D341Med (cell line): ENCODE results near the gene TIMM17A.

Experiments used
- DNase-seq: peaks from one replicate; pipeline ENCODE4 v3.0.0; 2012; ENCODE audit warnings: low spot score

Gene TIMM17A

GRCh38 chr1:201984446-201984845 is 29.1 kb downstream of the TIMM17A start:
- no peak for DNase-seq

DNA sequence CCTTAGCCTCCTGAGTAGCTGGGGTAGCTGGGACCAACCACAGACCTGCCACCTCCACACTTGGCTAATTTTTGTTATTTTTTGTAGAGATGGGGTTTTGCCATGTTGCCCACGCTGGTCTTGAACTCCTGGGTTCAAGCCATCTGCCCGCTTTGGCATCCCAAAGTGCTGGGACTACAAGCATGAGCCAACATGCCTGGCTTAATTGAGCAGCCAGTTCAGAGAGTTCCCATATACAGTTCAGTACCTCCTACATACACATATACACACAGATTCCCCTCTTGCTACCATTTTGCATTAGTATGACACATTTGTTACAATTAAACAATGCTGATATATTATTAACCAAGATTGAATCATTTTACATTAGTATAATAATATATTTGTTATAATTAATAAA is 30.1 kb downstream of the TIMM17A start:
- no peak for DNase-seq

- no peak for DNase-seq
Measured at GRCh38 chr1:201988601-201989000, 33.3 kb downstream of the TIMM17A start.

DNA sequence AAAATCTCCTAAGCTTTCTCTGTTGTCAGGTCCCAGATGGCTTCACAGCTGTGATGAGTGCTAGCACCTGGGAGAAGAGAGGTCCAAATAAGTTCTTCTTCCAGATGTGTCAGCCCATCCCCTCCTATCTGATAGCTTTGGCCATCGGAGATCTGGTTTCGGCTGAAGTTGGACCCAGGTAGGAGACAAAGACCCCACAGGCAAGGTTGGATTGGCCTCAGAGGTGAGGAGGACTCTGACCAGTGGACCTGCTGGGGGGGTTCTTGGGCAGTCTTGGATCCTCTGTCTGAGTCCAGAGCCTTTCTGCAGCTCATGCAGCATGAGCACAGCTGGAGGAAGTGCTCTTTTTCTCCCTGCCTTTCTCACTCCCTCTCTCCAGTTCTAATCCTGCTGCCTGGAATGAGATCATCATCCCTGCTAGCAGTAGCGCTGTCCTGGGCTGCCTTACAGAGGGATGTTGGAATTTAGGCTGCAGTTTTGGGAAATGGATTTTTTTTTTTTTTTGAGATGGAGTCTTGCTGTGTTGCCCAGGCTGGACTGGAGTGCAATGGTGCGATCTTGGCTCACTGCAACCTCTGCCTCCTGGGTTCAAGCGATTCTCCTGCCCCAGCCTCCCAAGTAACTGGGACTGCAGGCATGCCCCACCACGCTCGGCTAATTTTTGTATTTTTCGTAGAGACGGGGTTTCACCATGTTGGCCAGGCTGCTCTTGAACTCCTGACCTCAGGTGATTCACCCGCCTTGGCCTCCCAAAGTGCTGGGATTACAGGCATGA is 34.2 kb downstream of the TIMM17A start:
- no peak for DNase-seq

- DNase-seq, result no peak
Measured at GRCh38 chr1:201990427-201990826, 35.1 kb downstream of the TIMM17A start.

GRCh38 chr1:201999625-202000238 is 44.4 kb downstream of the TIMM17A start:
- peak; percentile 85 for DNase-seq

DNA sequence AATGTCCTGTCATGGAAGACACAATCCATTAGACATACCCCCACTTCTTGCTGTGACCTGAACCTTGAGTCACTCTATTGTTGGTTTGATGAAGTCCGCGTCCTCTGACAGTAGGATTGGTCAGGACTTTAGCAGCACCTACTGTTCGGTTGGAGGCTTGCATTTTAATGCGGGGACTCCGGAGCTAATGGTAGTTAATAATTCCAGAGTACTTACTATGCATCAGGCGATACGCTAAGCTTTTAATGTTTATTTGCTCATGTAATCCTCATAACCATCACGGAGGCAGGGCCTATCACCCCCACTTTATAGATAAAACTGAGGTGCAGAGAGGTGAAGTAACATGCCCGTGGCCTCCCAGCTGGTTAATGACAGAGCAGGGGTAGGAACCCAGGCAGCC is 47.2 kb downstream of the TIMM17A start:
- peak; percentile 30 for DNase-seq

DNA sequence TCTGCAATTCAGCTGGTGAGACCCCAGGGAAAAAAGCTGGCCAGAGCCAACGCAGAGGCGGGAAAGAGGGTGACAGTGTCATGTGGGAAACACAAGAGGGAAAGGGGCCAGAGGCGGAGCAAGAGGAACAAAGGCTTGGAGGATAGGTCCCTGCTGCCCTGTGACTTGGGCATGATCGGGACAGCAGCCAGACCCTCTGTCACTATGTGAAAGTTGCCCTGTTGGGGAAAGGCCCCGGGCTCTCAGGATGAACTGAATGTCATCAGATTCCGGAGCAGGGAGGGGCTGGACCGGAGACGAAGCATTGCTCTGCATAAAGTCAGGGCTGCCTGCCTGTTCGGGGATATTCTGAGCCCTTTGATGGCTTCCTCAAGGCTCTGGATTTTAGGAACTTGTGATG is 49.4 kb downstream of the TIMM17A start:
- DNase-seq, result peak; percentile 18

- DNase-seq, result peak; percentile 47
Measured at GRCh38 chr1:202005958-202006357, 50.7 kb downstream of the TIMM17A start.

- DNase-seq, result no peak
Measured at GRCh38 chr1:202007304-202007703, 52.0 kb downstream of the TIMM17A start.

GRCh38 chr1:202007805-202008489 is 52.6 kb downstream of the TIMM17A start:
- DNase-seq, result no peak

DNA sequence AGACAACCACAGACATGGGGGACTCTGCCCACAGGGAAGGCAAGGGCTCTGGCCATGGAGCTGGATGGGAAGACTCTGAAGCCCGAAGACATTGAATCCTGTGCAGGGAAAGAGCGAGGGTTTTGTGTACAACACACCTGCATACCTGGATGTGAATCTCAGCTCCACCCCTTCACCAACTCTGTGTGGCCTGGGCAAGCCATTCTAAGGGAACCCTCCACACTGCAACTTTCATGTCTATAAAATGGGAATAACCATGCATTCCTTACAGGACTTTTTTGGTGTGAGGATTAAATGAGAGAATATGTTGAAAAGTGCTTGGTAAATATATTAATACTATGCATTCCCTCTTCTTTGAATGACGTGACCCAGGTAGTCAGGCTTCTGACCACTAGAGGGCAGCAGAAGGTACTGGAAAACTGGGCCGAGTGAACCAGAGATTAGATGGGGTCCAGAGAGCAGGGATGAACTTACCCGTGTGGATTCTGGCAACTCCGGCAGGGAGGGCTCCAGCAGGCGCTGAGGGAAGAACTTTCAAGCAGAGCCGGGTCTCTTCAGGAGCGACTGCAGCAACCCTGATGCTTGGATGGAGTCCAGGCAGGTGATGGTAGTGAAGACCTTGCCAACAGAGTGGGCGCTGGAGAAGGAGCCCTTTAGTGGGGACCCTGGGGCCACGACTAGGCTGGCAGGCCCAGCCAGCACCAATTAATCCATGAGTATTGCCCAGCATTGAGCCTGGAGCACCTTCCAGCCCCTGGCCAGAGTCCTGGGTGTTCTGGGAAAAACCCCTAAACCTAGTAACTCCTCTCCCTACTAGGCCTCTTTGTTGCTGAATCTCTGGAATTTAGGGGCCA is 54.2 kb downstream of the TIMM17A start:
- peak; percentile 87 for DNase-seq

- peak; percentile 50 for DNase-seq
Measured at GRCh38 chr1:202010180-202011015, 55.1 kb downstream of the TIMM17A start, which contains the start of gene ELF3. ELF3 (plus strand) TSS chr1:202010587; CDS start chr1:202011137, 550 bp downstream.

GRCh38 chr1:202011994-202012393 is 56.7 kb downstream of the TIMM17A start:
- DNase-seq, result no peak

DNA sequence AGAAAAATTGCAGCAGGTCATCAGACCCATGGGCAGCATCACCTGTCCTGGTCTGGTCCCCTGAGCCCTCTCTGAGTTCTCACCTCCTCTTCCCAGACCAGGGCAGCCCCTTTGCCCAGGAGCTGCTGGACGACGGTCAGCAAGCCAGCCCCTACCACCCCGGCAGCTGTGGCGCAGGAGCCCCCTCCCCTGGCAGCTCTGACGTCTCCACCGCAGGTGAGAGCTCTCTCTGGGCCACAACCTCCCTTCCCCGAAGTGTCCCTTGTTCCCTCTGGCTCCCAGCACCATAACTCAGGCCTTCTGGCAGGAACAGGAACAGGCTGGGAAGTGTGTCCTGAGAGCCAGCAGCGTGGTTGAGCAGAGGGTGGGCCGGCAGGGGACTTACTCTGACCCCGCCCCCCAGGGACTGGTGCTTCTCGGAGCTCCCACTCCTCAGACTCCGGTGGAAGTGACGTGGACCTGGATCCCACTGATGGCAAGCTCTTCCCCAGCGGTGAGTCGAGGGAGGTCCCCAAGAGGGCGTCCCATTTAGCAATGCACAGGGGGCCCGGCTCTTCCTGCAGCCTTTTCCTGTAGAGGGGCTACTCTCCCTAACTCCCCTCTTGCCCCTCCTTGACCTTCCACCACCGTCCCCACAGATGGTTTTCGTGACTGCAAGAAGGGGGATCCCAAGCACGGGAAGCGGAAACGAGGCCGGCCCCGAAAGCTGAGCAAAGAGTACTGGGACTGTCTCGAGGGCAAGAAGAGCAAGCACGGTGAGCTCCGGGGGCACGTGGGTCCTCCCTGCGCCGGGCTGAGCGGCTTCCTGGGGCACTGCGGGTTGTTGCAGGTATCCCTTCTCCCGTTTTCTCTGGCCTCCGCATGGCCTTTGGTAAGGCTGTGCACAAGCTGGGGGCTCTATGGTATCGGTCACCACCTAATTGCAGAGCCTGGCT is 57.5 kb downstream of the TIMM17A start:
- no peak for DNase-seq

DNA sequence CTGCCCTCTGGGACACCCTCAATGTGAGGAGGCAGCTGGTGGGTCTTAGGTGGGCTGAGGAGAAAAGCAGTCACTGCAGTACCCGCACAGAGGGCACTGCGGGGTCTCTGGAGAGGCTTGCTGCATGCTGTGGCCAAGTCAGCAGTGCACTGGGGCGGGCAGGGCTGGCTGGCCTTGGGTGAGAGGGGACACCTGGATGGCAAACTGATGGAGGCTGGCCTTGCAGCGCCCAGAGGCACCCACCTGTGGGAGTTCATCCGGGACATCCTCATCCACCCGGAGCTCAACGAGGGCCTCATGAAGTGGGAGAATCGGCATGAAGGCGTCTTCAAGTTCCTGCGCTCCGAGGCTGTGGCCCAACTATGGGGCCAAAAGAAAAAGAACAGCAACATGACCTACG is 58.3 kb downstream of the TIMM17A start:
- no peak for DNase-seq

GRCh38 chr1:202014060-202014459 is 58.8 kb downstream of the TIMM17A start:
- DNase-seq, result no peak

DNA sequence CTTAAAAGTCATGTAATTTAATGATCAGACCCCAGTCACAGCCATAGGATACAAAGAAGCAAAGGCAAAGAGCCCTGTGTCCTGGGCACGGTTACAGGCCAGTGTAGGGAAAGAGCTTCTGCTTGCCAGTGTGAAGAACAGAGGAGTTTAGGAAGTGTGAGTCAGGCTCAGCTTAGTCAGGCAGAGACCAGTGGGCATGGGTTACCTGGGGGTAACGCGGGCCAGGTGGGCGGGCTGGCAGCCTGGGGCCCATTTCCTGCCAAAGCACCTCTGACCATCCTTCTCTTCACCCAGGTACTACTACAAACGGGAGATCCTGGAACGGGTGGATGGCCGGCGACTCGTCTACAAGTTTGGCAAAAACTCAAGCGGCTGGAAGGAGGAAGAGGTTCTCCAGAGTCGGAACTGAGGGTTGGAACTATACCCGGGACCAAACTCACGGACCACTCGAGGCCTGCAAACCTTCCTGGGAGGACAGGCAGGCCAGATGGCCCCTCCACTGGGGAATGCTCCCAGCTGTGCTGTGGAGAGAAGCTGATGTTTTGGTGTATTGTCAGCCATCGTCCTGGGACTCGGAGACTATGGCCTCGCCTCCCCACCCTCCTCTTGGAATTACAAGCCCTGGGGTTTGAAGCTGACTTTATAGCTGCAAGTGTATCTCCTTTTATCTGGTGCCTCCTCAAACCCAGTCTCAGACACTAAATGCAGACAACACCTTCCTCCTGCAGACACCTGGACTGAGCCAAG is 59.8 kb downstream of the TIMM17A start:
- DNase-seq, result no peak

DNA sequence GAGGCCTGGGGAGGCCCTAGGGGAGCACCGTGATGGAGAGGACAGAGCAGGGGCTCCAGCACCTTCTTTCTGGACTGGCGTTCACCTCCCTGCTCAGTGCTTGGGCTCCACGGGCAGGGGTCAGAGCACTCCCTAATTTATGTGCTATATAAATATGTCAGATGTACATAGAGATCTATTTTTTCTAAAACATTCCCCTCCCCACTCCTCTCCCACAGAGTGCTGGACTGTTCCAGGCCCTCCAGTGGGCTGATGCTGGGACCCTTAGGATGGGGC is 60.3 kb downstream of the TIMM17A start:
- DNase-seq, result peak; percentile 17
